ENCODE measurements around the gene CENPF.

DNA sequence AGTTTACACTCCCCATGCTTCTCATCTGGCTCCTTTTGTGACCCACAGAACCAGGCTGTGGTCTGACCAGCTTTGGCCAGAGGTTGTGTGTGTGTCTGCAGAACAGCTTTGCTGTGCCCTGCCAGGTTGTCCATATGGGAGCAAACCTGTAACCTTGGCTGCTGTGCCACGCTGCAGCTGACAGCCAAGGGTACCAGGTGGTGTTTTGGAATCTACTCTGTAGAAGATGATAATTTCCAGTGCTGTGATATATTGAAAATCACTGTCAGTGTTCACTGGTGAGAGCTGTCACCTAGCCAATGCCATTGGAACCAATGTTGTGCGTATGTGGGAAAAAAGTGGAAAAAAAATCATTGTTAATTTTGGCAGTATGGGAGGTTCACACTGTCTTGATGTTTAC, 18.2 kb downstream of the CENPF start:
- TF ChIP-seq, protein P1, sequence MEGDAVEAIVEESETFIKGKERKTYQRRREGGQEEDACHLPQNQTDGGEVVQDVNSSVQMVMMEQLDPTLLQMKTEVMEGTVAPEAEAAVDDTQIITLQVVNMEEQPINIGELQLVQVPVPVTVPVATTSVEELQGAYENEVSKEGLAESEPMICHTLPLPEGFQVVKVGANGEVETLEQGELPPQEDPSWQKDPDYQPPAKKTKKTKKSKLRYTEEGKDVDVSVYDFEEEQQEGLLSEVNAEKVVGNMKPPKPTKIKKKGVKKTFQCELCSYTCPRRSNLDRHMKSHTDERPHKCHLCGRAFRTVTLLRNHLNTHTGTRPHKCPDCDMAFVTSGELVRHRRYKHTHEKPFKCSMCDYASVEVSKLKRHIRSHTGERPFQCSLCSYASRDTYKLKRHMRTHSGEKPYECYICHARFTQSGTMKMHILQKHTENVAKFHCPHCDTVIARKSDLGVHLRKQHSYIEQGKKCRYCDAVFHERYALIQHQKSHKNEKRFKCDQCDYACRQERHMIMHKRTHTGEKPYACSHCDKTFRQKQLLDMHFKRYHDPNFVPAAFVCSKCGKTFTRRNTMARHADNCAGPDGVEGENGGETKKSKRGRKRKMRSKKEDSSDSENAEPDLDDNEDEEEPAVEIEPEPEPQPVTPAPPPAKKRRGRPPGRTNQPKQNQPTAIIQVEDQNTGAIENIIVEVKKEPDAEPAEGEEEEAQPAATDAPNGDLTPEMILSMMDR (conservative IDR thresholded peaks at IDR 0.05) = no peak
- no peak for TF ChIP-seq EZH2 (IDR thresholded peaks at IDR 0.05; ENCODE audit: low read depth)

All from PC-9 (cell line).